NB4 (cell line): Measurements from ENCODE around the gene MICALL1.

Source experiments
- POLR2A ChIP-seq: IDR thresholded peaks from 2 replicates; pipeline ENCODE4 v1.6.1; 2011; ENCODE audit warnings: mild to moderate bottlenecking; ENCODE audit not compliant: insufficient read length; ENCODE audit errors: extremely low read depth
- TF ChIP-seq, protein P1 (sequence below): IDR thresholded peaks from one replicate; pipeline ENCODE4 v1.5.1; 2012; ENCODE audit warnings: low read depth, low read length
- TF ChIP-seq, protein P2 (sequence below): IDR thresholded peaks from 2 replicates; pipeline ENCODE4 v1.6.1; 2011; ENCODE audit warnings: low read depth, low read length

DNA sequence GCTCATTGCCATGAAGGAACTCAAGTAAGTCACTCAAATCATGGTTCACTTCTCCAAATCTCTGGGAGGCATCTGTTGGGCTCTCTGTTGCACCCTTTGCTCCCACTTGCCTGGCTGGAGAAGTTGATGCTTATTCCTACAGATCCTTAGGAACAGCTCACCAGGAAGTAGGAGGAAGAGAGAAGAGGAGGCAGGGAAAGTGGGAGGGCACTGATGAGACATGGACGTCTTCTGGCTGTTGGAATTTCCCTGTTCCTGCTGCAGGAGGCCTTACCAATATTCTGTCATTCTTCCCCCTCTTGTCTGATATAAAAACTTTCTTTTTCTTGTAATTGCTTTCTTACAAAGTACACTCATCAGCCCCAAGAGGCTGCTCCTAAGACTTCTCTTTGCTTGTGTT, 61.0 kb downstream of the MICALL1 start:
- TF ChIP-seq, protein P1, sequence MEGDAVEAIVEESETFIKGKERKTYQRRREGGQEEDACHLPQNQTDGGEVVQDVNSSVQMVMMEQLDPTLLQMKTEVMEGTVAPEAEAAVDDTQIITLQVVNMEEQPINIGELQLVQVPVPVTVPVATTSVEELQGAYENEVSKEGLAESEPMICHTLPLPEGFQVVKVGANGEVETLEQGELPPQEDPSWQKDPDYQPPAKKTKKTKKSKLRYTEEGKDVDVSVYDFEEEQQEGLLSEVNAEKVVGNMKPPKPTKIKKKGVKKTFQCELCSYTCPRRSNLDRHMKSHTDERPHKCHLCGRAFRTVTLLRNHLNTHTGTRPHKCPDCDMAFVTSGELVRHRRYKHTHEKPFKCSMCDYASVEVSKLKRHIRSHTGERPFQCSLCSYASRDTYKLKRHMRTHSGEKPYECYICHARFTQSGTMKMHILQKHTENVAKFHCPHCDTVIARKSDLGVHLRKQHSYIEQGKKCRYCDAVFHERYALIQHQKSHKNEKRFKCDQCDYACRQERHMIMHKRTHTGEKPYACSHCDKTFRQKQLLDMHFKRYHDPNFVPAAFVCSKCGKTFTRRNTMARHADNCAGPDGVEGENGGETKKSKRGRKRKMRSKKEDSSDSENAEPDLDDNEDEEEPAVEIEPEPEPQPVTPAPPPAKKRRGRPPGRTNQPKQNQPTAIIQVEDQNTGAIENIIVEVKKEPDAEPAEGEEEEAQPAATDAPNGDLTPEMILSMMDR, result no peak
- no peak for TF ChIP-seq POLR2A
- TF ChIP-seq, protein P2, sequence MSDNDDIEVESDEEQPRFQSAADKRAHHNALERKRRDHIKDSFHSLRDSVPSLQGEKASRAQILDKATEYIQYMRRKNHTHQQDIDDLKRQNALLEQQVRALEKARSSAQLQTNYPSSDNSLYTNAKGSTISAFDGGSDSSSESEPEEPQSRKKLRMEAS, result no peak
